GM21737 (cell line): ENCODE measurements around the gene SHQ1.
"Not testable (repeated sequence)": the region's sequence is repeated elsewhere in the genome, so short reads cannot be mapped to it uniquely, and the experiment has no call there.

Experiments
- ATAC-seq: cut with Tn5 transposase; IDR thresholded peaks from one replicate; pipeline ENCODE4 v1.9.1; 2021; ENCODE audit warnings: mild to moderate bottlenecking, moderate library complexity; ENCODE audit not compliant: unreplicated experiment

The SHQ1 gene

DNA sequence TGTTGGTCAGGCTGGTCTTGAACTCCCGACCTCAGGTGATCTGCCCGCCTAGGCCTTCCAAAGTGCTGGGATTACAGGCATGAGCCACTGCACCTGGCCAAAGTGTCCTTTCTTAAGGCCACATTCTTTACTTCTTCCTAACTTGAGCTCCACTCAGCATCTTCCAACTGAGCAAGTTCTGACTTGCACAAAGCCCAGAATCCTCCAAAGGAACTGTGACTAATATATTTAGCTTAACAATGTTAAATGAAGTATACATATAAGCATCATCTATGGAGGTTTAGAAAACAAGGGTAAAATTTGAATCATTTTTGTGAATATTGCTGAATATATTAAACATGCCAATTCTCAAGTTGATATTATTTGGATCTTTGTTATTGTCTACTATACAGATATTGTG, 93.7 kb downstream of the SHQ1 start:
- no peak for ATAC-seq

DNA sequence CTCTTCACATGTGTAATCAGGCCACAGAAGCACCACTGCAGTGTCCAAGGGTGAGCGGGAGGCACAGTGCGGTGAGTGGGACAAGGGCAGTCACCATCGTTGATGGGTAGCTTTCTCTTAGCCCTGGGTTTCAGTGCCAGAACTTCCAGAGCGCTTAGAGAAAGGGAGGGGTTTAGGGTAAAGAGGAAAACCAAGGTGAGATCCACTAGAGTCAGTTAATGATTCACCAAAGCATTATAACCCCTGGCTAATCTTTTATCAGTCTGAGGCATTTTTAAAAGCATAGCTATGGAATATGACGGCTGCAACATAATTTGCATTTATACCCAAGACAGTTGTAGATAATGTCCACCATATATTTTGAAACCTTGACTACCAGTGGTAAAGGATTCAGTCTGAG, 94.8 kb downstream of the SHQ1 start:
- no peak for ATAC-seq

DNA sequence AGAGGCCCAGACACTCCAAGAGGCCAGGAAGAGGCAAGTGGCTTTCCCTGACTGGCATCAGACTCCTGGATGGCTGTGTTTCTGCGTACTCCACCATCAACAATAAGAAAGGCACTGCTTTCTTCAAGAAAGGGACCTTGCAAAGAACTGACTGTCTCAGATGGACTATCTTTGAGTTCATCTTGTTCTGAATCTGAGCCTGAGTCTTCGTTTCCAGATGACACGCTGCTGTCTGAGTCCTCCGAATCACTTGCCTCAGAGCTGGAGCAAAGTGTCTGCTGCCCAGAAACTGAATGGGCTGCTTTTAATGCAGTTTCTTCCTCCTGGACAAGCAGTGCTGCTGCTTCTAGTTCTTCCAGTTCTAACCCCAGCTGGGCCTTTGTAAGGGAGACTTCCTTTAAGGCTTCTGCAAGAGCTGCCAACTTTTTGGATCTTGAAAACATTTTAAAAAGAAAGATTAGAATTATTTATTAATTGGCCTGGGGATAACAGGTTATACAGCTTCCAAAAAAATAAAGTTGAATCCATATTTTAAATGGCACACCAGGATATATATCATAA, 97.8 kb downstream of the SHQ1 start:
- no peak for ATAC-seq

DNA sequence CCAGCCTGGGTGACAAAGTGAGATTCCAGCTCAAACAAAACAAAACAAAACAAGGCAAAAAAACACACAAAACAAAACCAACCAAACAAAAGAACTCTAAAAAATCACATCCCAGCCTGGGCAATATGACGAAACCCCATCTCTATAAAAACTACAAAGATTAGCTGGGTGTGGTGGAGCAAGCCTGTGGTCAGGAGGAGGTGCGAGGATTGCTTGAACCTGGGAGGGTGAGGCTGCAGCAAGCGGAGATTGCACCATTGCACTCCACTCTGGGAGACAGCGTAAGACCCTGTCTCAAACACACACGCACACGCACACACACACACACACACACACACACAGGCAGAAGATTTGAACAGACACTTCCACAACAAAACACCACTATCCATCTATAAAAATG, 99.6 kb downstream of the SHQ1 start:
- ATAC-seq, result no peak

DNA sequence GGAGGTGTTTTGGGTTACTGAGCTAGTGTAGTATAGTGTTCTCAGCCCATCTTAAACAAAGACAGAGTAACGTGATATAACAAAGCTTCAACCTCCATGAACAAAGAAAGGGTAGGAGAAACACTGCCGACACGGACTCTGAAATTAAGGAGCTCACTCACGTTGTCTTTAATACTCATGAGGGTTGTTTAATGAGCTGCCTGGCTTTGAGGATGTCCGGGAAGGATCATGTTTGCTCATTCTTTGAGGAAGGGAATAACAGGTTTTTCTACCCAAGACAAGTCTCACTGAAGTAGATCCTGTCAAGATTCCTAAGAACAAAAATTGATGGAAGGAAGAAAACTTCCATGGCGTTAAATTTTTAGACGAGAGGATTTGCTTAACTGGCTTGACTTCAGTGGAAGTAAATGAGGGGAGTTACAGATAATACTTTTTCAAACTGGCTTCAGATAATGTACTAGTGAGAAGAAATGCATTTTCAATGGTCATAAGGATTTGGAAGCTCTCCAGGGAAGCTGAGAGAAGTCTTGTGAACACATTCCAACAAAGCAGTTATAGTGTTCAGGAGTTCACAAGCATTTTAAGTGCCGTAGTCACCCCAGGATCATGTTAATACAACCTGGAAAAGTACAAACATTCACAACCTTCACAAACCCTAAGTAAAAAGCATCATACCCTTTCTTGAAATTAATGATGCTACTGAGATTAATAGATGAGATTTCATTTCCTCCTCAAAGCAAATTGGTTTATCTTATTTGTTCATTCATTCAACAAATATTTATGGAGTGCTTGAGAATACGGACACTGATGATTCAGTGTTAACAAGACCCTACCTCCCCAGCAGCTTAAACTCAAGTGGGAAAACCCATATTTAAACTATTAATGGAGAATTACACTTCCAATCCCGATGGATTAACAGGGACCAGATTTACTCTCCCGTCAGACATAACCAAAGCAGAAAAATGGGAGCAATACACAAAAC, 101.5 kb downstream of the SHQ1 start:
- ATAC-seq, result no peak

DNA sequence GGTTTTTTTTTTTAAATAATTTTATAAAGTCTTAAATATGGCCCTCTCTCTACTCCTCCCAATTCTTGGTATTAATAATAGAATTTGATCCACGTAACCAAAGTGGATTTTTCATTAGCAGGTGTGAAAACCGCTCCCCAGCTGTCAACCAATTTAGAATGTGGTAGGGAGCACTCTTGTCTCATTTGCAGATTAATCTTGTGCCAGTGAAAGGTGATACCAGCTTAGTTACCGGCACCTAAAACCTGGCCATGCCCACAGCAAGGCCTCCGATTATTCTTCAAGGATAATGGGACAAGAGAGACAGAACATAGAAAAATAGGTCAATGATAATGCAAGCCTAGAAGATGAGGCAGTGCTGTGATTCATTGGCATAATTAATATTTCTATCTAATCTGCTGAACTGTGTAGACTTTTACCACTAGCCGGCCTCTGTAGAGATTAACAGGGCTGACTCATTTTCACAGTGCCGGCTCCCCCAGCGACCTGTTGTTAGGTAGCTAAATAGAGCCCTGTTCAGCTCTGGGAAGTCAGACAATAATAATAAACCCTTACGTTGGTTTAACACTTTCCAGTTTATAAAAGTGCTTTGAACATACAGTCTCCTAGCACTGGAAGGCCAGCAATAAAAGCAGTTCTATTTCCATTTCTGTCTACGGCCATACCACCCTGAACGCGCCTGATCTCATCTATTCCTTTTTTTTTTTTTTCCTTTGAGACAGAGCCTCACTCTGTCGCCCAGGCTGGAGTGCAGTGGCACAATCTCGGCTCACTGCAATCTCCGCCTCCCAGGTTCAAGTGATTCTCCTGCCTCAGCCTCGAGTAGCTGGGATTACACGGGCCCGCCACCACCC, 102.9 kb downstream of the SHQ1 start:
- no peak for ATAC-seq

DNA sequence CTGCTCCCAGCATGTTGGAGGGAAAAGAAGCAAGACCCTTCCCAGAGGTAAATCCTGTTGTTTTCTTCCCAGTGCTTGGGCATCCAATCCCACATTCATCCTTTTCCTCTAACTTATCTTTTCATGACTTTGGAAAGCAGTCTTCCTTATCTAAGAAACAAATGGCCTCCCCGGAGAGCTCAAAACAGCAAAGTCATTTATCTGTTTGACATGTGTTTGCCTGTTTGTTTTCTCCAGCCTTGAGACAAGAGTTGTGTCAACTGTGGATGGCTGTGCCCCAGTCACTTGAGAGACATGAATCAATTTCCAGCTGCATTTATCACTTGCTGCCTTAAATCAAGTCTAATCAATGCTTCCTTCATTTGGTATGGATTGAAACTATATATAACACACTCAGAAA, 103.9 kb downstream of the SHQ1 start:
- ATAC-seq, result no peak

DNA sequence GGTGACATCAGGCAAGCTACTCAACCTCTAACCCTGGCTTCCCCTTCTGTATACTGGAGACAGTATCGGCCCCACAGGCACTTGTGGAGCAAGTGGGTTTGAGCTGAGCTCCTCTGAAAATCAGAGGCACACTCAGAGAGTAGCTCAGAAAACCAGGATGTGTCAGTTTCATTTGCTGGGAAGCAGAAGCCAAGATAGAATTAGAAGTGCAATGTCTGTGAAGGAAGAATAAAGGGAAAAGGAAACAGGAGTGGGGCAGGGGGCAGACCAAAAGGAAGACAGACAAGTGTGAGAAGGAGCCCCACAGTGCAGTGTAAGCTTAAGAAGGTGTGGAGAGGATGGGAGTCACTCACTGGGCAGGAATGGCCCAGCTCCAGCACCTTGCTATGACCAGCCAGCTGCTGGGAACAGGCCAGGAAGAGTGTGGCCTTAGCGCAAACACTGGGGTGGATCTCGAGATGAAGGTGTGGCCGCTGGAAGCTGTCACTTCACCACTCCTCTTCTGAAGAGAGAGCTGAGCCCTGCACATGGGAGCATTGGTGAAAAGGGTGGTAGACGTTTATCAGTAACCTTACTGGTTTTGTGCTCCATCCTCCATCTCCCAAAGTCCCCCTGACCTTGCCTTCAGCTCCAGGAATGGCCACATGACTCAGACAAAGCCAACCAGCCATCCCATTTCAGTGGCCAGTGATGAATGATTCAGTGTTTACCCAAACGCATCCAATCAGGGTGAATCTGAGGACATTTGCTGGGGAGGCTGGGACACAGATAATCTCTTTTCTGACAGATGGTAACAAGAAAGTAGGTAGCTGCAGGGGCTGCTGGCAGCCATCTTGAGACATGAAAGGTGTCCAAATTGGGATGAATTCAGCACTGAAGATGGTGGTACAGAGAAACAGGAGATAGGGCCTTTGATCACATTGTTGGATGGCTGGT, 108.4 kb downstream of the SHQ1 start:
- no peak for ATAC-seq

DNA sequence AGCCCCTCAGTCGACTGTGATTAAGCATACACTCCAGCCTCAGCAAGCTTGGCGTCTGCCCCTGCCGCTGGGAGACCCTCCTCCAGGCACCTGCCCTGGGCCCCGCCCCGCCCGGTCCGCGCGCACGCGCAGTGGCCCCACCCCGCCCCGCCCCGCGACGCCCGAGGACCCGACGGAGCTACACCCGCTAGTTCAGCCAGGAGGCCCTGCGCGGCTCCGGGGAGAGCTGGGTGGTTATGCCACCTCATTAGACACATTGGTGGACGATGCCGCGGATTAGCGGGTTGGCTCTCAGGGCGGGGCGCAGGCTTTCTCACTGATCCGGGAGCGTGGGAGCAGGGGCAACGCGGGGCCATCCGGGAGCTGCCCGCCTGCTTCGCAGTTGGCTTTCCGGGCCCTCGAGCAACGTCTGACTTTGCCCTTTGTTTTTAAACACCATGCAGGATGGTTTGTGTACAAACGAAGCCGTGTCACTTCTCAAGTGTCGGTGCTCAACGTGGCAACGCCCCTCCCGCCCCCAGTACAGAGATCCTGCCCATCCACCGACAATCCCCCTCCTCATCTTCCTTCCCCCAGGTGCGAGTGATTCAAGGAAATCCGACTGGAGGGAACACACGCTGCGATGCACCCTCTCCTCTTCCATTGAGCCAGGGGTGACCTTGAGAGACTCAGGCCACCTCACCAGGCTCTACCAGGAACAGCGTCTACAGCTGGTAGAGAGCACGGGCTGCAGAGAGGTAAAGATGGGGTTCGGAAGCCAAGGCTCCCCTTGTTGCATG, 109.3 kb downstream of the SHQ1 start:
- ATAC-seq, result no peak

DNA sequence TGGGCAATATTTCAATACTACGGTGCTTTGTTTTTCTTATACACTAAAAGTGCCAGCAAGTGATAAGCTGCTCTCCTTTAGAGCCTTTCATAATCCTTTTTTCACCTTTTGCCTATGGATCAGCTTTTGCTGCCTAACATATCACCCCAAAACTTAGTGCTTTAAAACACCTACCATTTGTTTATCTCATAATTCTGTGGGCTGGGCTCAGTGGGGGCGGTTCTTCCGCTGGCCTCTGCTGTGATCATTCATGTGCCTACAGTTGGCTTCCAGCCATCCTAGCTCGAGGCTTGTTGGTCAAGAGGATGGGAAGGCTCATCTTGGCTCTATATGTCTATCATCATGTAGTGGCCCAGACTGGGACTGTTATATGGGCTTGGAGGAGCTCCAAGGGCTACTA, 113.2 kb downstream of the SHQ1 start:
- ATAC-seq, result not testable (repeated sequence)

DNA sequence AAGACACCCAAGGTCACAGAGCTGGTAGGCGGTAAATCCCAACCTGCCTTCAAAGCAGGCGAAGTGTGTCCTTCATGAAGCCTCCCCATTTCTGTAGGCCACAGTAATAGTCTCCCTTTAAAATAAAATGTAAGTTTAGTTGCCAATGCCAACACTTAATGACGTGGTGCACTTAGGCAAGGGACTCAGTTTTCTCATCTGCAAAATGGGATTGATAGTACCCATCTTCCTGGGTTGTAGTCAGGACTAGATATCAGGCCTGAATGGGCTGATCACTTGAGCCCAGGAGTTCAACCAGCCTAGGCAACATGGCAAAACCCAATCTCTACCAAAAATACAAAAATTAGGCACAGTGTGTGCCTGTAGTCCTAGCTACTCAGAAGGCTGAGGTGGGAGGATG, 114.6 kb downstream of the SHQ1 start:
- no peak for ATAC-seq

DNA sequence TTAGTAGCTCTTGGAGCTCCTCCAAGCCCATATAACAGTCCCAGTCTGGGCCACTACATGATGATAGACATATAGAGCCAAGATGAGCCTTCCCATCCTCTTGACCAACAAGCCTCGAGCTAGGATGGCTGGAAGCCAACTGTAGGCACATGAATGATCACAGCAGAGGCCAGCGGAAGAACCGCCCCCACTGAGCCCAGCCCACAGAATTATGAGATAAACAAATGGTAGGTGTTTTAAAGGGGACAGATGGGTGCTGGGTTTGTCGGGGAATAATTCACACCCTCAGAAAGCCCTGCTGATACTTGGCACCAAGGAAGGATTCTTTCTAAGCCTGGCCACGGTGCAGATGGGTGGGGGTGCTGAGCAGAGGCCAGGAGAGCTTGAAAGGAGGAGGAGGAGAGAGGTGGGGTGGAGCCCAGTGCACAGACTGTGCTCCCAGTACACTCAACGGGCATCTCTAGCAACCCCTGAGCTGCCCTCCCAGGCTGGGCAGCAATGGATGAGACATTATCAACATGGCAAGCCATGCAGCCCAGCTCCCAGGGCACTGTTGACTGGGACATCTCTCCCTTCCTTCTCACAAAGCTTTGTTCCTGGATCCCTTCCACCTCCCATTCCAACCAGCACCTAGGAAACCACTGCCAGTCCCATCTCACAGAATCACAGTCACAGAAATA, 115.4 kb downstream of the SHQ1 start:
- ATAC-seq, result not testable (repeated sequence)

DNA sequence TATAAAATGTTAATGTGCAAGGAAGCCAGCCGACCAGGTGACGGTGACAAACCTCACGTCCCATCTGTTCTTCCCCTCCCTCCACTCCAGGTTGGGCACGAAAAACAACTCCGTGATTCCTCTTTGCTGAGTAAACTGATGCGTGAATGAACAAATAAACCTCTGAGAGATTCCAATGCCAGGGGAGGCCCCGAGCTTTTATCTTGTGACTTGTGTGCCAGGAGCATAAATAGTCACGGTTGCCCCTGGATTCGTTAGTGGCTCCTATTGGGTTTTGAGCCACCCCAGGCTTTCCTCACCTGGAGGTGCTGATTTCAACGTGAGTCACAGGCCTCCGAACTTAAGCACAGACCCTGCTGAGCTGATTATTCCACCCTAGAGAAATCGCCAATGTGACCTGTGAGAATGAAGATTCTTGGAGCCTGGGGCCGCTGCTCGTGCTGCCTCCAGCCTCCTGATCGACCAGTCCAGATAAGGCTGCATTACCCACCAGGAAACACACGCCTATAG, 119.2 kb downstream of the SHQ1 start:
- no peak for ATAC-seq

DNA sequence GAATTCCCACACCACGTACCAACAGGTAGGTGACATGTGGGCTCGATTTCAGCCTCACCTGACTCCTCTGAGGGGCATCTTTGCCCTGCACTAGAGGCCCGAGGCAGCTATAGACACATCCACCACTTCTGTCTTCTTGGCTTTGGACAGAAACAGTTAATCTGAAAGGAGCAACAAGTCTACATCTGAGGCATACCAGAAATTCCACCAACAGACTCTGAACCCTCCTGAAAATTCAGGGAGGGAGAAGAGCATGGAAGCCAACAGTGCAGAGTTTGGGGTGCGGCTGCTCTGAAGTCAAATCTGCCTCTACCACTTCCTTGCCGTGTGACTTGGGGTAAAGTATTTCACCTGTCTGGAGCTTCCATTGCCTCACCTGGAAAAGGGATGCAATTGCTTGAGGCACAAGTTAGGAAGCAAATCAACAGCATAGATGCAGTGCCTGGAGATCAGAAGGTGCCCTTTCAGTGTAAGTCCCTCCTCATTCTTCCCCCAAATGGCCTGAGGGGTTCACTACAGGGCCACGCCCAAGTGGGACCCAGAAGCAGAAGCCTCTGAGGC, 119.8 kb downstream of the SHQ1 start:
- no peak for ATAC-seq

DNA sequence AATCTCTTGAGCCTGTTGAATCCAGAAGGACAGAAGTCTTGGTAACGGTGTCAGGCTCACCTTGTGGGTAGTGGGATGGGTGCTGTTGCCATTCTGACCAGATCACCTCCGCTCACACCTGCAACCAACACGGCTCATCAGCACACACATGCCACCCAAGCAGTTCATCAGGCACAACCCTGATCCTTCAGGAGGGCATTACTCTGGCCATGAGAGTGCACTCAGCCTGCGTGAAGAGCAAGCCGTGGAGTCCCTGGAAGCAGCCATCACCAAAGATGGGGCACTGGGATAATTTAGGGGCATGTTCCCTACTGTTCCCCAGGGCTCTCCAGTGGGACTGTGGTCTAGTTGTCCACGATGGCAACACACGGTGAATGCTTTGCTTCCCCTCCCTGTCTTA, 120.5 kb downstream of the SHQ1 start:
- no peak for ATAC-seq

DNA sequence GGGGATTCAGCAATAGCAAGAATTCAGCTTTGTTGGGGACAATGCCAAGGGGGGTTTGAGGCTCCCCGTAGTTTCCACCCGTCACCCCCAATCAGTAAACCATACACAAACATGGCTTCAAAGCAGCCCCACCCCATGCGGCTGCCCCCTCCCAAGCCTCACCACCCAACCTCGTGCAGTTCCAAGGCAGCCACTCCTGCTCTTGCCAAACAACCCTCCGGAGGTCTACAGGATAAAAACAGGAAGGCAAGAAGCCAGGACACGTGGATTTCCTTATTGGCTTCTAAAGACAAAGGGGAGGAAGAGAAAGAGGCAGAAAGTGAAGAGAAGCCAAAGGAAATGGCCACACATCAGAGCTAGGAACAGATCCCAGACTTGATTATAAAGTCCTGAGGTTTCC, 121.1 kb downstream of the SHQ1 start:
- no peak for ATAC-seq

DNA sequence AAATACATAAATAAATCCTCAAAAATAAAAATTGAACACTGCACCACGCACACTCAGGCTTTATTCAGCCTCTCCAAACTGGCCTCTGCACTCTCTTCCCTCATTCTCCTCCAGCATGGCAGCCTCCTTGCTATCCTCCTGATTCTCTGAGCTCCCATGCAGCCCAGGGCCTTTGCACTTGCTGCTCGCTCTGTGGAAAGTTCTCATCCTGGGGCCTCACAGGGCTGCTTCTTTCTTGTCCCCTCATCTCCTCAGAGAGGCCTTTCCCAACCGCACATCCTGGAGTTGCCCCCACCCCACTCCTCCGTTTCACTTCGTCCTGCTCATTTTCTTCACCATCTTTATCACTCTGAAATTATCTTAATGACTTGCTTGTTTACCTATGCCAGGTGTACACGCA, 123.0 kb downstream of the SHQ1 start:
- no peak for ATAC-seq

DNA sequence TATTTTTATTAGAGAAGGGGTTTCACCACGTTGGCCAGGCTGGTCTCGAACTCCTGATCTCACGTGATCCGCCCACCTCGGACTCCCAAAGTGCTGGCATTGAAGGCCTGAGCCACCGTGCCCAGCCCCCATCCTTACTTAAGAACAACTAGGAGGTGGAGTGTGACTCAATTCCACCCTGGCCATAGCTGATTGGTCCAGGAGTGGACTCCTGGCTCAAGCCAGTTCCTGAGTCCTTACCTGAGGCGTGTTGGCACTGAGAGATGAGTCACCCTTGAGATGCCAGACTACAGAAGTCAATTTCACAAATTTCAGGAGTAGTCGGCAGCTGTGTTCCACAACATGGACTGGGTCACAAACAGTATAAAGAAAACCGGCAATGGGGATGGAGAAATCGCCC, 124.2 kb downstream of the SHQ1 start:
- ATAC-seq, result no peak
